Keratinocyte (primary cell): ENCODE measurements around the gene PPP1CB. TPM values are rescaled to one million over a fixed set of nuclear protein-coding genes. Genes with fewer than 3 reads are reported as not detected.

Experiments
- DNase-seq: peaks from one replicate; pipeline ENCODE4 v3.0.0-alpha.2; 2011; ENCODE audit warnings: low read depth, missing footprints, low spot score
- FAIRE-seq: peaks from 2 replicates; lab custom pipeline; 2011; peaks lifted over from hg19 to GRCh38; lab: Jason Lieb, UNC
- H2AFZ ChIP-seq: 2 replicates; pipeline ENCODE4 v1.6.0; 2012; ENCODE audit warnings: low read length, control low read depth, inconsistent platforms; ENCODE audit not compliant: control insufficient read depth
- H3K27ac ChIP-seq: 2 replicates; pipeline ENCODE4 v1.5.1; 2011; ENCODE audit warnings: low read length; ENCODE audit not compliant: control insufficient read depth, insufficient read depth
- H3K27me3 ChIP-seq: 3 replicates; pipeline ENCODE4 v1.6.0; 2011; ENCODE audit warnings: low read length; ENCODE audit not compliant: control insufficient read depth, insufficient read depth; ENCODE audit errors: extremely low read depth
- H3K36me3 ChIP-seq, 2 experiments: 2 replicates in 1 of 2; 3 replicates in 1 of 2; pipeline ENCODE4 v1.5.1; 2011; ENCODE audit warnings: low read length in 2 of 2, mild to moderate bottlenecking in 1 of 2; ENCODE audit not compliant: control insufficient read depth in 2 of 2, insufficient read depth in 2 of 2; ENCODE audit errors: extremely low read depth in 1 of 2
- H3K4me1 ChIP-seq: 3 replicates; pipeline ENCODE4 v1.5.1; 2011; ENCODE audit warnings: low read length; ENCODE audit not compliant: control insufficient read depth, insufficient read depth; ENCODE audit errors: extremely low read depth
- H3K4me2 ChIP-seq: 3 replicates; pipeline ENCODE4 v1.6.0; 2011; ENCODE audit warnings: low read depth, low read length; ENCODE audit not compliant: control insufficient read depth, insufficient read depth; ENCODE audit errors: extremely low read depth
- H3K4me3 ChIP-seq, 3 experiments: fragments of 200-600 bp in 1 of 3; sonication (generic) in 1 of 3; 2 replicates in 2 of 3; 3 replicates in 1 of 3; pipeline ENCODE4 v1.5.1; 2011 to 2016; ENCODE audit warnings: low read length in 3 of 3, mild to moderate bottlenecking in 3 of 3, control low read depth in 2 of 3, inconsistent platforms in 1 of 3, low read depth in 1 of 3, mixed read lengths in 1 of 3, mixed run types in 1 of 3, moderate library complexity in 1 of 3; ENCODE audit not compliant: control insufficient read depth in 2 of 3, insufficient read depth in 2 of 3; ENCODE audit errors: extremely low read depth in 1 of 3
- H3K79me2 ChIP-seq: 2 replicates; pipeline ENCODE4 v1.6.0; 2012; ENCODE audit warnings: low read length; ENCODE audit not compliant: control insufficient read depth, insufficient read depth
- H3K9ac ChIP-seq: 3 replicates; pipeline ENCODE4 v1.6.0; 2011; ENCODE audit warnings: low read length; ENCODE audit not compliant: control insufficient read depth, insufficient read depth; ENCODE audit errors: extremely low read depth
- H3K9me1 ChIP-seq: 3 replicates; pipeline ENCODE4 v1.6.0; 2011; ENCODE audit warnings: low read length; ENCODE audit not compliant: control insufficient read depth, insufficient read depth; ENCODE audit errors: extremely low read depth
- H3K9me3 ChIP-seq: 2 replicates; pipeline ENCODE4 v1.5.1; 2012; ENCODE audit warnings: low read depth, low read length; ENCODE audit not compliant: control insufficient read depth
- H4K20me1 ChIP-seq: 3 replicates; pipeline ENCODE4 v1.6.0; 2011; ENCODE audit warnings: low read length; ENCODE audit not compliant: control insufficient read depth, insufficient read depth; ENCODE audit errors: extremely low read depth
- EZH2 ChIP-seq: IDR thresholded peaks from one replicate; pipeline ENCODE4 v1.6.1; 2012; ENCODE audit warnings: inconsistent platforms, mild to moderate bottlenecking, low read length, moderate library complexity
- dilution Hi-C: fragments of 300-500 bp; cut with MboI; formaldehyde crosslinking; loops from one replicate; pipeline ENCODE4 v1.7.0; 2020; ENCODE audit warnings: low sequenced_read_pairs; ENCODE audit not compliant: extremely low pct_ligation_motif_present
- polyA plus RNA-seq, 5 experiments: library from polyadenylated mRNA; depleted of rRNA in 3 of 5; stranded (reverse) in 3 of 5; stranded (forward) in 1 of 5; unstranded in 1 of 5; fragments of >200 nt; gene quantifications; 1 replicate in 1 of 5; 2 replicates in 3 of 5; 3 replicates in 1 of 5; pipeline versions ENCODE4 v1.2.1 to v1.2.3, GENCODE V29; 2011 to 2012; ENCODE audit warnings: missing spikeins in 2 of 5, low read depth in 1 of 5, low replicate concordance in 1 of 5
- TF ChIP-seq, protein P1 (sequence below), 3 experiments: IDR thresholded peaks in 1 of 3; conservative IDR thresholded peaks in 1 of 3; optimal IDR thresholded peaks in 1 of 3; 2 replicates in 2 of 3; 3 replicates in 1 of 3; pipeline versions ENCODE3 to v1.5.1; 2011; ENCODE audit warnings: low read length in 3 of 3, mild to moderate bottlenecking in 3 of 3, moderate library complexity in 2 of 3, control low read depth in 1 of 3, inconsistent platforms in 1 of 3; ENCODE audit not compliant: insufficient read depth in 2 of 3; ENCODE audit errors: extremely low read depth in 1 of 3

Gene PPP1CB
- polyA plus RNA-seq, 1 donor (not counting 4 experiments of a cell fraction or from before 2014, with no cell fraction given): 157 TPM

DNA sequence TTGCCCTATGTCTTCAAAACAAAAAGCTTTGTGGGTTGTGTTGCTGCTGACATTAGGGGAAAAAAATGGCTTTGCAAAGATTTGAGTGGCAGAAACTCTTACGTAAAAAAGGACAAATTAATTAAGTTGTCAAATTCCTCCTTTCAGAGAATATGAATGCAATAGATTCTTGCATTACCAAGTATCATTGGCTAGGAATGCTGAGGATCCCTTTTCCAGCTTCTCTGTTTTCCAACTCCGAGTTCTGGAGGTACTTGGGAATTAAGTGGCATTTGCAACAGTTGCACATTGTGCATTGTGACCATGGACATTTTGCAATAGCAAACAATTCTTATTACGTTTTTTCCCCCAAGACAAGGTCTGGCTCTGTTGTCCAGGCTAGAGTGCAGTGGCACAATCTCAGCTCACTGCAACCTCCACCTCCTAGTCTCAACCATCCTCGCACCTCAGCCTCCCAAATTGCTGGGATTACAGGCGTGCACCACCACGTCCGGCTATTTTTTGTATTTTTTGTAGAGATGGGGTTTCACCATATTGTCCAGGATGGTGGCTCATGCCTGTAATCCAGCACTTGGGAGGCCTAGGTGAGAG is 29.9 kb upstream of the PPP1CB start:
- DNase-seq: no peak
- no peaks in the 10 kb centered on the region for H3K9me3 ChIP-seq
- H3K27me3 ChIP-seq: no peaks in the 10 kb centered on the region
- H3K4me1 ChIP-seq: peaks cover 10% of the 10 kb centered on the region
- no peak overlapping the region for H3K9ac ChIP-seq
- no peak overlapping the region for H3K4me3 ChIP-seq
- no peaks in the 10 kb centered on the region for H4K20me1 ChIP-seq
- no peak for FAIRE-seq
- dilution Hi-C loops: no loop called here
- no peak overlapping the region for H3K27ac ChIP-seq
- no peaks in the 10 kb centered on the region for H3K9me1 ChIP-seq
- TF ChIP-seq EZH2: no peak
- TF ChIP-seq, protein P1, sequence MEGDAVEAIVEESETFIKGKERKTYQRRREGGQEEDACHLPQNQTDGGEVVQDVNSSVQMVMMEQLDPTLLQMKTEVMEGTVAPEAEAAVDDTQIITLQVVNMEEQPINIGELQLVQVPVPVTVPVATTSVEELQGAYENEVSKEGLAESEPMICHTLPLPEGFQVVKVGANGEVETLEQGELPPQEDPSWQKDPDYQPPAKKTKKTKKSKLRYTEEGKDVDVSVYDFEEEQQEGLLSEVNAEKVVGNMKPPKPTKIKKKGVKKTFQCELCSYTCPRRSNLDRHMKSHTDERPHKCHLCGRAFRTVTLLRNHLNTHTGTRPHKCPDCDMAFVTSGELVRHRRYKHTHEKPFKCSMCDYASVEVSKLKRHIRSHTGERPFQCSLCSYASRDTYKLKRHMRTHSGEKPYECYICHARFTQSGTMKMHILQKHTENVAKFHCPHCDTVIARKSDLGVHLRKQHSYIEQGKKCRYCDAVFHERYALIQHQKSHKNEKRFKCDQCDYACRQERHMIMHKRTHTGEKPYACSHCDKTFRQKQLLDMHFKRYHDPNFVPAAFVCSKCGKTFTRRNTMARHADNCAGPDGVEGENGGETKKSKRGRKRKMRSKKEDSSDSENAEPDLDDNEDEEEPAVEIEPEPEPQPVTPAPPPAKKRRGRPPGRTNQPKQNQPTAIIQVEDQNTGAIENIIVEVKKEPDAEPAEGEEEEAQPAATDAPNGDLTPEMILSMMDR (optimal IDR thresholded peaks at IDR 0.05 in 1 of 3, IDR thresholded peaks at IDR 0.05 in 1 of 3, conservative IDR thresholded peaks at IDR 0.05 in 1 of 3; ENCODE audit: extremely low read depth in 1 of 3, insufficient read depth in 2 of 3, low read length in 3 of 3): no peak
- no peak overlapping the region for H2AFZ ChIP-seq
- no peaks in the 10 kb centered on the region for H3K36me3 ChIP-seq
- H3K4me2 ChIP-seq: no peak overlapping the region
- no peaks in the 10 kb centered on the region for H3K79me2 ChIP-seq

DNA sequence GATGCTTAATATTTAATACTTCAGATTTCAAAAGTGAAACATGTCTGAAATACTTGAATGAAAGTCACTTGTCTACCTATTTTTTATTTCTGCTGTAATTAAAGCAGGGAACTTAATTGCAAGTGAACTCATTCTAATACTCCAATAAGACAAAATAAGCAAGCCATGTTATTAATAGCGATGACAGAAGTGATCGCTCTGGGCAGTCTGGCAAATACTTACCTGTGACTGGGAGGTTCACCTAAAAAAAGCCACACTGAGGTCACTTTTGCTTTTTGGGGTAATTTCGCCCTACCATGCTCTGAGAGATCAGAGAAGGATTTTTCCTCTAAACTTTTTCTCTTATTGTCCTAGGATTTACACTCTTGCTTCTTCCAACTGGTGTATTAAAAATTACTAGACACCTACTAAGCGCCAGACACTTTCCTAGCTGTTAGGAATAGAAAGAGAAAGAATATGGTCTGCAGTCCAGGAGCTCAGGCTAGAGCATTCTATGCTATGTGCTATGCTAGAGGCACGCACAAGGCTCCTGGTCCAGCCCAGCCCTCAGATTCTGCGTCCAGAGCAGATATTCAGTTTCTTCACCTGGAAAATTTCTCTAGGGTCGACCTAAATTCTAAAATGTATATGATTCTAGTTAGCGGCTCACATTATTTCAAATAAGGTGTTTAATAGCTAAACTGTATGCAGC is 26.5 kb upstream of the PPP1CB start:
- no peaks in the 10 kb centered on the region for H3K9me1 ChIP-seq
- no peaks in the 10 kb centered on the region for H3K27me3 ChIP-seq
- dilution Hi-C loops: no loop called here
- DNase-seq (no peak), FAIRE-seq (no peak)
- no peaks in the 10 kb centered on the region for H3K79me2 ChIP-seq
- no peak overlapping the region for H3K4me3 ChIP-seq
- H3K9ac ChIP-seq: no peak overlapping the region
- no peak overlapping the region for H2AFZ ChIP-seq
- H3K36me3 ChIP-seq: no peaks in the 10 kb centered on the region
- no peak overlapping the region for H3K27ac ChIP-seq
- H3K4me1 ChIP-seq: no peaks in the 10 kb centered on the region
- no peak overlapping the region for H3K4me2 ChIP-seq
- no peaks in the 10 kb centered on the region for H4K20me1 ChIP-seq
- TF ChIP-seq, protein P1 (optimal IDR thresholded peaks at IDR 0.05 in 1 of 3, IDR thresholded peaks at IDR 0.05 in 1 of 3, conservative IDR thresholded peaks at IDR 0.05 in 1 of 3; ENCODE audit: extremely low read depth in 1 of 3, insufficient read depth in 2 of 3, low read length in 3 of 3): no peak
- TF ChIP-seq EZH2: no peak
- no peaks in the 10 kb centered on the region for H3K9me3 ChIP-seq
